HG02623 (cell line): Measurements from ENCODE around the gene RAD50.

ENCODE experiments used
- ATAC-seq: cut with Tn5 transposase; IDR thresholded peaks from one replicate; pipeline ENCODE4 v1.9.1; 2021; ENCODE audit warnings: moderate library complexity; ENCODE audit not compliant: unreplicated experiment

Gene RAD50

GRCh38 chr5:132658381-132659302 lies 101.9 kb downstream of the RAD50 start:
- no peak for ATAC-seq

GRCh38 chr5:132659598-132660493 lies 103.1 kb downstream of the RAD50 start:
- ATAC-seq: no peak

GRCh38 chr5:132661231-132662003 lies 104.6 kb downstream of the RAD50 start:
- ATAC-seq: no peak

- no peak for ATAC-seq
These were observed 105.2 kb downstream of the RAD50 start for GRCh38 chr5:132662004-132662401.

- peak; percentile 50 for ATAC-seq
These were observed 106.4 kb downstream of the RAD50 start for GRCh38 chr5:132662925-132663770.

GRCh38 chr5:132663771-132664695 lies 107.3 kb downstream of the RAD50 start:
- ATAC-seq: peak; percentile 37

- ATAC-seq: no peak
These were observed 108.0 kb downstream of the RAD50 start for GRCh38 chr5:132664696-132665209.

GRCh38 chr5:132665574-132666080 lies 108.8 kb downstream of the RAD50 start:
- no peak for ATAC-seq

GRCh38 chr5:132666310-132667123 lies 109.7 kb downstream of the RAD50 start:
- ATAC-seq: no peak

- ATAC-seq: no peak
These were observed 110.5 kb downstream of the RAD50 start for GRCh38 chr5:132667309-132667708.

GRCh38 chr5:132667761-132668705 lies 111.3 kb downstream of the RAD50 start:
- ATAC-seq: no peak

GRCh38 chr5:132668706-132669454 lies 112.1 kb downstream of the RAD50 start:
- ATAC-seq: no peak

- no peak for ATAC-seq
These were observed 112.7 kb downstream of the RAD50 start for GRCh38 chr5:132669455-132669820.

- no peak for ATAC-seq
These were observed 113.4 kb downstream of the RAD50 start for GRCh38 chr5:132669966-132670882.

GRCh38 chr5:132671000-132671399 lies 114.2 kb downstream of the RAD50 start:
- ATAC-seq: no peak
